ENCODE data around the gene KCNH1. TPM values are rescaled to one million over a fixed set of nuclear protein-coding genes. Genes with fewer than 3 reads are reported as not detected.

KCNH1 gene
- total RNA-seq, 4 donors from 2014 or later: 0.29 to 0.67 (median 0.38) TPM

GRCh38 chr1:210866532-210866931, 267.4 kb downstream of the KCNH1 start:
- H3K27ac ChIP-seq: no peak overlapping the region
- ATAC-seq (no peak), DNase-seq (no peak)
- H3K36me3 ChIP-seq: no peaks in the 10 kb centered on the region
- intact Hi-C loops (cut with DNase I; ENCODE audit: low total_unique reads) (no loop called here), in situ Hi-C loops (cut with MboI; ENCODE audit: low sequenced_read_pairs in 4 of 4) (no loop called here)
- H3K27me3 ChIP-seq: no peaks in the 10 kb centered on the region
- no peaks in the 10 kb centered on the region for H3K4me1 ChIP-seq
- no peak for TF ChIP-seq CTCF (IDR thresholded peaks at IDR 0.05 in 4 of 5, conservative IDR thresholded peaks at IDR 0.05 in 1 of 5)
- no peak for TF ChIP-seq POLR2A (IDR thresholded peaks at IDR 0.05)
- no peaks in the 10 kb centered on the region for H3K9me3 ChIP-seq
- H3K4me3 ChIP-seq: no peak overlapping the region

GRCh38 chr1:210857705-210858104, 276.2 kb downstream of the KCNH1 start:
- Histone ChIP-seq H3K4me1 (no peaks in the 10 kb centered on the region), H3K4me3 (no peak overlapping the region), H3K27ac (no peak overlapping the region), H3K36me3 (no peaks in the 10 kb centered on the region), H3K9me3 (no peaks in the 10 kb centered on the region), H3K27me3 (no peaks in the 10 kb centered on the region)
- in situ Hi-C loops (cut with MboI; ENCODE audit: low sequenced_read_pairs in 4 of 4) (no loop called here), intact Hi-C loops (cut with DNase I; ENCODE audit: low total_unique reads) (no loop called here)
- DNase-seq (no peak), ATAC-seq (no peak)
- TF ChIP-seq CTCF (IDR thresholded peaks at IDR 0.05 in 4 of 5, conservative IDR thresholded peaks at IDR 0.05 in 1 of 5) (no peak), POLR2A (IDR thresholded peaks at IDR 0.05) (no peak)

- Histone ChIP-seq H3K27me3 (no peaks in the 10 kb centered on the region), H3K9me3 (no peaks in the 10 kb centered on the region), H3K4me3 (no peak overlapping the region), H3K36me3 (no peaks in the 10 kb centered on the region), H3K4me1 (no peaks in the 10 kb centered on the region), H3K27ac (no peak overlapping the region)
- intact Hi-C loops (cut with DNase I; ENCODE audit: low total_unique reads) (no loop called here), in situ Hi-C loops (cut with MboI; ENCODE audit: low sequenced_read_pairs in 4 of 4) (no loop called here)
- ATAC-seq: no peak
- TF ChIP-seq CTCF (IDR thresholded peaks at IDR 0.05 in 4 of 5, conservative IDR thresholded peaks at IDR 0.05 in 1 of 5) (no peak), POLR2A (IDR thresholded peaks at IDR 0.05) (no peak)
- DNase-seq: no peak
Observed at GRCh38 chr1:210857146-210857663, 276.7 kb downstream of the KCNH1 start.

- ATAC-seq (no peak), DNase-seq (no peak)
- intact Hi-C loops (cut with DNase I; ENCODE audit: low total_unique reads): no loop called here
- Histone ChIP-seq H3K9me3 (no peaks in the 10 kb centered on the region), H3K36me3 (no peaks in the 10 kb centered on the region), H3K4me1 (no peaks in the 10 kb centered on the region), H3K27me3 (no peaks in the 10 kb centered on the region), H3K4me3 (no peak overlapping the region), H3K27ac (no peak overlapping the region)
- no peak for TF ChIP-seq CTCF (IDR thresholded peaks at IDR 0.05 in 4 of 5, conservative IDR thresholded peaks at IDR 0.05 in 1 of 5)
- no peak for TF ChIP-seq POLR2A (IDR thresholded peaks at IDR 0.05)
- in situ Hi-C loops (cut with MboI; ENCODE audit: low sequenced_read_pairs in 4 of 4): no loop called here
Observed at GRCh38 chr1:210855440-210855839, 278.5 kb downstream of the KCNH1 start.

- in situ Hi-C loops (cut with MboI; ENCODE audit: low sequenced_read_pairs in 4 of 4) (no loop called here), intact Hi-C loops (cut with DNase I; ENCODE audit: low total_unique reads) (no loop called here)
- no peaks in the 10 kb centered on the region for H3K36me3 ChIP-seq
- H3K4me1 ChIP-seq: no peaks in the 10 kb centered on the region
- no peak overlapping the region for H3K27ac ChIP-seq
- no peaks in the 10 kb centered on the region for H3K9me3 ChIP-seq
- no peaks in the 10 kb centered on the region for H3K27me3 ChIP-seq
- TF ChIP-seq CTCF (IDR thresholded peaks at IDR 0.05 in 4 of 5, conservative IDR thresholded peaks at IDR 0.05 in 1 of 5): no peak
- no peak for TF ChIP-seq POLR2A (IDR thresholded peaks at IDR 0.05)
- ATAC-seq: no peak
- H3K4me3 ChIP-seq: no peak overlapping the region
- no peak for DNase-seq
Observed at GRCh38 chr1:210853276-210853675, 280.7 kb downstream of the KCNH1 start.
